CD4-positive, CD25-positive, alpha-beta regulatory T cell (primary cell): ENCODE results near the gene UNC5A. TPM values are rescaled to one million over a fixed set of nuclear protein-coding genes. Genes with fewer than 3 reads are reported as not detected.

Experiments used
- ATAC-seq, 2 donors: fragments of 150-1000 bp; cut with Tn5 transposase; one replicate each; pipeline ENCODE4 v1.10.0; 2021; ENCODE audit warnings: low read depth in 2 of 2, moderate number of reproducible peaks in 2 of 2, moderate library complexity in 1 of 2
- DNase-seq, 3 donors: peaks; one replicate each; pipeline versions ENCODE4 v3.0.0 to v3.0.0-alpha.2; 2012 to 2022; ENCODE audit warnings: mixed read lengths in 1 of 3
- H3K27ac ChIP-seq: one replicate; pipeline ENCODE4 v1.7.0; 2013; ENCODE audit warnings: mild to moderate bottlenecking, low read length; ENCODE audit not compliant: insufficient read depth, poor library complexity, severe bottlenecking
- H3K27me3 ChIP-seq: one replicate; pipeline ENCODE4 v1.7.0; 2013; ENCODE audit warnings: low read length; ENCODE audit not compliant: control insufficient read depth, insufficient read depth
- H3K36me3 ChIP-seq: one replicate; pipeline ENCODE4 v1.7.0; 2013; ENCODE audit warnings: mild to moderate bottlenecking, low read length, moderate library complexity; ENCODE audit not compliant: control insufficient read depth, insufficient read depth
- H3K4me1 ChIP-seq: 2 replicates; pipeline ENCODE4 v1.7.0; 2013; ENCODE audit warnings: mild to moderate bottlenecking, low read length; ENCODE audit not compliant: insufficient read depth, control insufficient read depth, poor library complexity, severe bottlenecking
- H3K4me3 ChIP-seq: one replicate; pipeline ENCODE4 v1.7.0; 2013; ENCODE audit warnings: low read depth, mild to moderate bottlenecking, low read length, moderate library complexity
- H3K9me3 ChIP-seq, 2 experiments: 1 replicate in 1 of 2; 2 replicates in 1 of 2; pipeline ENCODE4 v1.7.0; 2013; ENCODE audit warnings: low read length in 2 of 2, mild to moderate bottlenecking in 1 of 2, moderate library complexity in 1 of 2; ENCODE audit not compliant: control insufficient read depth in 2 of 2
- H3K27ac Mint-ChIP-seq, 3 donors: one replicate each; pipeline ENCODE4 v1.8.0; 2020 to 2022; ENCODE audit warnings: mild to moderate bottlenecking in 3 of 3, mixed read lengths in 3 of 3, moderate library complexity in 2 of 3
- H3K27me3 Mint-ChIP-seq: one replicate; pipeline ENCODE4 v1.8.0; 2022; ENCODE audit warnings: mild to moderate bottlenecking, mixed read lengths
- H3K36me3 Mint-ChIP-seq: one replicate; pipeline ENCODE4 v1.8.0; 2020; ENCODE audit warnings: mixed read lengths
- H3K4me1 Mint-ChIP-seq, 4 donors: one replicate each; pipeline ENCODE4 v1.8.0; 2020 to 2022; ENCODE audit warnings: mixed read lengths in 4 of 4, mild to moderate bottlenecking in 1 of 4
- H3K4me3 Mint-ChIP-seq, 4 donors: one replicate each; pipeline ENCODE4 v1.8.0; 2020 to 2022; ENCODE audit warnings: mild to moderate bottlenecking in 4 of 4, mixed read lengths in 4 of 4, moderate library complexity in 3 of 4
- H3K9me3 Mint-ChIP-seq, 7 donors: one replicate each; pipeline ENCODE4 v1.8.0; 2020 to 2022; ENCODE audit warnings: mixed read lengths in 7 of 7, mild to moderate bottlenecking in 3 of 7, moderate library complexity in 2 of 7
- polyA plus RNA-seq, 4 donors: library from polyadenylated mRNA; unstranded; fragments of 300-500 nt; fragmentation: Illumina TruSeq; gene quantifications; one replicate each; pipeline ENCODE4 v1.2.3, GENCODE V29; 2021
- total RNA-seq: library from RNA; stranded (reverse); gene quantifications from one replicate; pipeline ENCODE4 v1.2.3, GENCODE V29; 2022

UNC5A gene
- total and polyA plus RNA-seq, 5 donors from 2014 or later, result not detected

DNA sequence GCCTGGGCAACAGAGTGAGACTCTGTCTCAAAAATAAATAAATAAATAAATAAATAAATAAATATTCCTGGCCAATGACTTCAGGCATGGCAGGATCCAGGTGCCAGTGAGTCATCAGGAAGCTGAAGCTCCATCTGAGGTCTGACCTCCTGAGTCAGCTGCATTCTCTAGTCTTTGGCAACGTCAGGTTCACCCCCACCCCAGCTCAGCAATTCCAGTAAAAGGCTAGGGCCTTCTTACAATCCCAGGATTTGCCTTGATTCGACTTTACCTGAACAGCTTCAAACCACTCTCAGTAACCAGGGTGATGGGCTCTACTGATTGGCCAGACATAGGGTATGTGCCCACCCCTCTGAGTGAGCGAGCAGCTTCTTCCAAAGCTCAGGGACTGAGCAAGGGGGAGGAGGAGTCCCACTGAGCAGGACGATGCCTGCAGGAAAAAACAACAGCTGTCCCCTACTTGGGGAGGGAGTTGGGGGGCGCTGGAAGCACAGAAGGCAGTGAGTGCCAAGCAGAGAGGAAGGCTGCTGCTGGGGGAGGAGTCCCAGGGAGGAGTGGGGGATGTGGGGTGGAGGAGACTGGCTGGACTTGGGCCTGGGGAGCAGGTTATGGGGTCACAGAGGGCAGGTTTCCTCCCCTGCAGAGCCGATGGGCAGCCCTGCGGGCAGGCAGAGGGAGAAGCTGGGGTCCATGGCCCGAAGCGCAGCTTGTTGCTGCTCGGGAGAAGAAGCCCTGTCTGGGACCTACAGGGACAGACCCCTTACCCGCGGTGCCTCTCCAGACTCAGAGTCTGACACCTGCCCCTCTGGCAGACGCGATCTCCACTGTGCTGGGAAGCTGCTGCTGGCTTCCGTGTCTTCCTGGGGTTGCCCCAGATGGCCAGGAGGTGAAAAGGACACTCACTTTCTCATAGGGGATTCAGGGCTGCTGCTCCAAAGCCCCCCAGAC, 25.9 kb upstream of the UNC5A start:
- H3K27me3 Mint-ChIP-seq, result peaks cover 14% of the 10 kb centered on the region
- Histone ChIP-seq H3K9me3 (no peaks in the 10 kb centered on the region), H3K36me3 (no peaks in the 10 kb centered on the region), H3K27me3 (no peaks in the 10 kb centered on the region), H3K27ac (no peak overlapping the region), H3K4me1 (peaks cover 20% of the 10 kb centered on the region), H3K4me3 (no peak overlapping the region)
- H3K4me3 Mint-ChIP-seq, result no peak overlapping the region
- peaks cover 0 to 6% (median 0%) of the 10 kb centered on the region in 7 donors for H3K9me3 Mint-ChIP-seq
- H3K27ac Mint-ChIP-seq, result no peak overlapping the region
- ATAC-seq, result no peak
- no peak for DNase-seq
- H3K36me3 Mint-ChIP-seq, result no peaks in the 10 kb centered on the region
- peaks cover 6 to 30% (median 22%) of the 10 kb centered on the region in 4 donors for H3K4me1 Mint-ChIP-seq

DNA sequence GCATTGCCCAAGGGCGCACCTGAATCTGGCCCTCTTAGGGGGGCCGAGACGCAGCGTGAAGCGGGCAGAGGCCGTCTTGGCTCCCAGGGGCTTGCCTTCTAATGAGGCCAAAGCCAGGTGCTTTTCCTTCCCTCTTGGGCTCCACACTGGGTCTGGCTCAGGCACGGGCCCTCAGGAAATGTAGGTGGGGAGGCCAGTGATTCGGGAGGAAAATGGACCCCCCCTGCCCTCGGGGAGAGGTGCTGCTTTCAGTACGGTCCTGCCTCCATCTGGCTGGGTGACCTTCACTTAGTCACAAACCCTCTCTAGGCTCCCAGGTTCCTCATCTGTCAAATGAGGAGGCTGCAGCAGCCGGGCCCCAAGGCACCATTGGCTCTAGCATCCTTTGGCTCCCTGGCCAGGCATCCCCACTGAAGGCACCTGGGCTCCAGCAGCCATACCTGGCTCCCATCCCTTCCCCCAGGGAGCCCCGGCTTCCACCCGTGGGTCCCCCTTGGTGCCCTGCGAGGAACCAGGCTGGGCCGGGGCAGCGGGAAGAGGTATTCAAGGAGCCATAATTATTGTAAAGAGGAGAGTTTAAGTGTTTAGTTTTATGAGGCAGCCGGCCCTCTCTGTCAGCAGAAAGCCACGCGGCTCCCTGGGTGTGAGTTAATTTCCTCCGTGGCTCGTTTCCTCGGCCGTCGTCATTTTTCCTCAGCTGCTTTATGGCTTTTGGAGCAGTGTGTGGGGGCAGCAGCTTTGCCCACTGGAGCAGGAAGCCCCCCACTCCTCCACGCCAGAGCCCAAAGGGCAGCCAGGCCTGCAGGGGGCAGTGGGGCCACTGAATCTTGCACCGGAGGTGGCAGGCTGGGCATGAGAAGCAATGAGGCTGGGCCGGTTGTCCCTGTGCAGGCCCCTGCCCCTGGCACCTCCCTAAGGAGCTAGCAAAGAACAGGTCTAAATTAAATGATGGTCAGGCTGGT, 24.9 kb upstream of the UNC5A start:
- peaks cover 6 to 35% (median 21%) of the 10 kb centered on the region in 4 donors for H3K4me1 Mint-ChIP-seq
- no peaks in the 10 kb centered on the region for H3K9me3 ChIP-seq
- ATAC-seq, result no peak
- peak overlapping the region in 1 of 3 donors; percentile 43 for H3K27ac Mint-ChIP-seq
- no peak overlapping the region for H3K27ac ChIP-seq
- H3K4me3 Mint-ChIP-seq, result no peak overlapping the region
- no peak overlapping the region for H3K4me3 ChIP-seq
- H3K4me1 ChIP-seq, result peaks cover 20% of the 10 kb centered on the region
- H3K9me3 Mint-ChIP-seq, result peaks cover 0 to 6% (median 0%) of the 10 kb centered on the region in 7 donors
- H3K36me3 Mint-ChIP-seq, result no peaks in the 10 kb centered on the region
- no peaks in the 10 kb centered on the region for H3K27me3 ChIP-seq
- H3K36me3 ChIP-seq, result no peaks in the 10 kb centered on the region
- peaks cover 20% of the 10 kb centered on the region for H3K27me3 Mint-ChIP-seq
- no peak for DNase-seq

DNA sequence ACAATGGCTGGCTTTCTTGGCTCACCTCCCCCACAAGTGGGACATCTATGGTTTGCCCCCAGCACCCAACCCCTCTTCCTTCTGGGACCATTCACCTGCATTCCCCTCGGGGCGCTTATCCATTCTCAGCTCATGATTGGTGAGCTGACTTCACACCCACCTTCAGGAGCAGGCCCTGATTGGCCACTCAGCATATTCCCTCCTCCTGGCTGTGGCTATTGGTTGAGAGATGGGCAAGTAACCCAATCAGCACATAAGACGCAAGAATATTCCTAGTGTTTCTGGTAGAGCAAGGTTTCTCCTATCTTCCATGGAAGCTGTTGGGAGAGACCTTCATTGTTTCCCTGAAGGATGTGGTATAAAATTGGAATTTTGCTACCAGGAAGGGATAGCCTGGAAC, 22.7 kb upstream of the UNC5A start:
- ATAC-seq (no peak), DNase-seq (no peak)
- H3K4me1 ChIP-seq, result peaks cover 4% of the 10 kb centered on the region
- peaks cover 0 to 4% (median 0%) of the 10 kb centered on the region in 7 donors for H3K9me3 Mint-ChIP-seq
- peaks cover 0 to 13% (median 2%) of the 10 kb centered on the region in 4 donors for H3K4me1 Mint-ChIP-seq
- no peak overlapping the region for H3K27ac ChIP-seq
- no peak overlapping the region for H3K4me3 Mint-ChIP-seq
- no peaks in the 10 kb centered on the region for H3K36me3 Mint-ChIP-seq
- H3K27me3 Mint-ChIP-seq, result peaks cover 26% of the 10 kb centered on the region
- no peaks in the 10 kb centered on the region for H3K9me3 ChIP-seq
- no peaks in the 10 kb centered on the region for H3K36me3 ChIP-seq
- H3K27me3 ChIP-seq, result no peaks in the 10 kb centered on the region
- no peak overlapping the region for H3K4me3 ChIP-seq
- H3K27ac Mint-ChIP-seq, result no peak overlapping the region

DNA sequence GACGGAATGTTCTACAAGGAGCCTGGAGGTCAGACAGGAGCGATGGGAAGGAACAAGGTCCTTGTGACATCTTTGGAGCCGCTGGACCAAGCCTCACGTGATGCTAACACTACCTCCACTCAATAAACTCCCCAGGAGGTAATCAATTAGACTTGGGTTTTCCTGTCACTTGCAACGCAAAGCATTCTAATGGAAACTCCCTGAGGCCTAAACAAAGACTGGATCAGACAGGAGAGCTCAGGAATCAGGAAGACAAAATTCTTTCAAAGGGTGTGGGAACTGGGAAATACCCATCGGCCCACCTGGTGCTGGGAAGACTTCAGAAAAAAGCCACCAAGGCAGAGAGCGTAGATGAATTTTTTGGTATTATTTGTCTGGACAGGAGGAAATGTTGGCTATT, 22.3 kb upstream of the UNC5A start:
- Mint-ChIP-seq H3K27me3 (peaks cover 26% of the 10 kb centered on the region), H3K36me3 (no peaks in the 10 kb centered on the region), H3K4me1 (peaks cover 0 to 9% (median 2%) of the 10 kb centered on the region in 4 donors), H3K9me3 (peaks cover 0 to 4% (median 0%) of the 10 kb centered on the region in 7 donors), H3K27ac (no peak overlapping the region), H3K4me3 (no peak overlapping the region)
- ATAC-seq (no peak), DNase-seq (no peak)
- H3K36me3 ChIP-seq, result no peaks in the 10 kb centered on the region
- no peak overlapping the region for H3K27ac ChIP-seq
- H3K4me3 ChIP-seq, result no peak overlapping the region
- H3K4me1 ChIP-seq, result peaks cover under 1% of the 10 kb centered on the region
- H3K9me3 ChIP-seq, result no peaks in the 10 kb centered on the region
- H3K27me3 ChIP-seq, result no peaks in the 10 kb centered on the region

DNA sequence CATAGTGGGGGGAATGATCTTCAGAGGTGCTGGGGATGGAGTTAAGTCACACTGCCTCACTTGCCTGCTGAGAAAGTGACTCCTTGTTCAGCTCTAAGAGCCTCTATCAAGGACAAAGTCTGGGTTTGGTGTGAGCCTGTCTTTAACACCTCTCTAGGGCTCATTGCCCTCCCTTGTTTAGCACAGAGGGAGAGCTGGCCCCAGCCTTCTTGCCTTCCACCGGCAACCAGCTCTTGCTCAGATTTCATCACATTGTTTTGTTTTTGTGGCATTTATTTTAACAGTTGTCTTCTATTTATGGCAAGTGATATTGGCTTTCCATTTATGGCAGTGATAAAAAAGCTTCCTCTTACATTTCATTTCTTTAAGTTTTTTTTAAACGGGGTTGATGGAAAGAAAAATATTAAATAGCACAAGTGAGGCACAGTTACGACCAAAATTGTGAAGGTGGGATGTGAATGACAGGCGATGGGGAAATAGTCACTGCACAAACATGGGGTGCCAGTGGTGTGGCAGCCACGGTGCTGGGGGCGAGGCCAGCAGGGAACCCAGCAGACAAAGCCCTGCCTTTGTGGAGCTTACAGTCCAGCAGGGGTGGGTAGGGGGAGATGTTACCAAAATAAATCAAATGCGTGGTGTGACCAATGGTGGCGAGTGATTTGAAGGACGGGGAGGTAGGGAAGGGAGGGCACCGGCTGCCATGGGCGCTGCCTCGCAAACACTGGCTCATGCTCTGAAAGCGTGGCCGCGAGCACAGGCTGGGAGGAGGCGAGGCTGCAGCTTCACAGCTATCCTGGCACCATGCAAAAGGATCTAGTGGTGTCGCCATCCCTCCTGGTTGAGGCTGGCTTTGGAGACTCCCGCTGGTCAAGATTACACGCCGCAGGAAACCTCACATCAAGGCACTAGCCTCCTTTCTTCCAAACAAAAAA, 21.2 kb upstream of the UNC5A start:
- no peaks in the 10 kb centered on the region for H3K9me3 ChIP-seq
- Mint-ChIP-seq H3K27me3 (peaks cover 31% of the 10 kb centered on the region), H3K27ac (no peak overlapping the region), H3K4me1 (peaks cover 0 to 6% (median 2%) of the 10 kb centered on the region in 4 donors), H3K36me3 (no peaks in the 10 kb centered on the region), H3K4me3 (no peak overlapping the region), H3K9me3 (peaks cover 0 to 4% (median 0%) of the 10 kb centered on the region in 7 donors)
- no peak overlapping the region for H3K27ac ChIP-seq
- no peaks in the 10 kb centered on the region for H3K36me3 ChIP-seq
- no peak for ATAC-seq
- no peak overlapping the region for H3K4me3 ChIP-seq
- H3K4me1 ChIP-seq, result no peaks in the 10 kb centered on the region
- DNase-seq, result no peak
- no peaks in the 10 kb centered on the region for H3K27me3 ChIP-seq

DNA sequence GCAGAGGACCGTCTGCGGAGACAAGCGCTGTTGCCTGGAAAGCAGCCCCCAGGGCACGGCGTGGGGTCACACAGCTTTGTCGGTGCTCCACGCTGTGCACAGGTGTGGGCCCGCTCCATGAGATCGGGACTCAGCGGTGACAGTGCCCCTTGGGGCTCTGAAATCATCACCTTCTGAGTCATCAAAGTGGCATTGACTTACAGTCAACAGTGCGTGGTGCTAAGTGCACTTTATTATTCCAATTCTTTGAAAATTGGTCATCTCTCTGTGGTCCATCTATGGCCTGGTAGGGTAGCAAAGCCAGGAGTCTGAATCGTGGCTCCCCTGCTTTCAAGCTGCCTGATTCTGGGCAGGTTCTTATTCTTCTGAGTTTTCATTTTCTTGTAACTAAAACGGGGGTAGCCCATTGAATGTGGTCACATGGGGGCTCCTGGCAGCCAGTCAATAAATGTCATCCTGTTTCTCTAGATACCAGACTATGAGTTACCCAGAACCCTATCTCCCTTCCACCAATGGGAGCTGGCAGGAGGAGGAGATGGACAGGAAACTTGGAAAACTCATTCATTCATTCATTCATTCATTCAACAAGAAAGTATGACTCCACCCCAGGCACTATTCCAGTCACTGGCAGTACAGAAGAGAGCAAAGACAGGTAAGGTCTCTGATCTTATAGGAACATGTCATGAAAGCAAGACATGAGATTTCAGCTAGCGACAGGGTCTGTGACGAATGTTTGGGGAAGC, 20.3 kb upstream of the UNC5A start:
- Histone ChIP-seq H3K27ac (no peak overlapping the region), H3K9me3 (no peaks in the 10 kb centered on the region), H3K27me3 (no peaks in the 10 kb centered on the region), H3K4me1 (no peaks in the 10 kb centered on the region), H3K4me3 (no peak overlapping the region), H3K36me3 (no peaks in the 10 kb centered on the region)
- H3K4me3 Mint-ChIP-seq, result no peak overlapping the region
- H3K4me1 Mint-ChIP-seq, result peaks cover 0 to 6% (median 2%) of the 10 kb centered on the region in 4 donors
- ATAC-seq (no peak), DNase-seq (no peak)
- H3K36me3 Mint-ChIP-seq, result no peaks in the 10 kb centered on the region
- H3K27me3 Mint-ChIP-seq, result peaks cover 31% of the 10 kb centered on the region
- peaks cover 0 to 2% (median 0%) of the 10 kb centered on the region in 7 donors for H3K9me3 Mint-ChIP-seq
- peak overlapping the region in 1 of 3 donors; percentile 25 for H3K27ac Mint-ChIP-seq
